ENCODE results near the gene GNAT1. TPM values are rescaled to one million over a fixed set of nuclear protein-coding genes. Genes with fewer than 3 reads are reported as not detected.

Gene GNAT1
- total and polyA plus RNA-seq, 2 of the 13 experiments (the other 11 are each of a cell fraction or from before 2014, with no cell fraction given) = 0.15 TPM; not detected in 1

GRCh38 chr3:50201573-50202315 lies 10.3 kb downstream of the GNAT1 start (continued):
- TF ChIP-seq NRL (CRISPR knock-in tag; IDR thresholded peaks at IDR 0.05; ENCODE audit: borderline replicate concordance) (peak; percentile 33; the same call in 1 of the 2 replicates), HOXA5 (CRISPR knock-in tag; IDR thresholded peaks at IDR 0.05) (no peak), ZNF235 (CRISPR knock-in tag; IDR thresholded peaks at IDR 0.05; ENCODE audit: borderline replicate concordance) (no peak), ZEB1 (IDR thresholded peaks at IDR 0.05; ENCODE audit: insufficient replicate concordance, low read depth) (no peak), PRDM4 (CRISPR knock-in tag; IDR thresholded peaks at IDR 0.05; ENCODE audit: borderline replicate concordance) (no peak), TEF (CRISPR knock-in tag; IDR thresholded peaks at IDR 0.05) (no peak), KLF13 (CRISPR knock-in tag; IDR thresholded peaks at IDR 0.05) (no peak), ZNF484 (CRISPR knock-in tag; IDR thresholded peaks at IDR 0.05; ENCODE audit: borderline replicate concordance, low read depth) (no peak), NCOA5 (CRISPR knock-in tag; IDR thresholded peaks at IDR 0.05) (no peak), ZNF597 (CRISPR knock-in tag; IDR thresholded peaks at IDR 0.05) (no peak), ZNF629 (CRISPR knock-in tag; conservative IDR thresholded peaks at IDR 0.05) (peak; percentile 8; the same call in 1 of the 2 replicates), ZNF282 (IDR thresholded peaks at IDR 0.05; ENCODE audit: partially characterized antibody) (no peak), TIGD3 (CRISPR knock-in tag; IDR thresholded peaks at IDR 0.05; ENCODE audit: borderline replicate concordance) (no peak), SIN3A (IDR thresholded peaks at IDR 0.05; ENCODE audit: borderline replicate concordance, low read depth, low read length) (0 out of 2 replicates have a peak, but pooled peaks have one; percentile 20), ATAD3A (CRISPR knock-in tag; IDR thresholded peaks at IDR 0.05) (0 out of 2 replicates have a peak, but pooled peaks have one; percentile 27), IRX3 (CRISPR knock-in tag; IDR thresholded peaks at IDR 0.05; ENCODE audit: borderline replicate concordance, low read depth) (no peak), ZBTB49 (CRISPR knock-in tag; IDR thresholded peaks at IDR 0.05; ENCODE audit: borderline replicate concordance) (no peak), DNMT3B (CRISPR knock-in tag; conservative IDR thresholded peaks at IDR 0.05) (no peak), CEBPG (CRISPR knock-in tag; IDR thresholded peaks at IDR 0.05) (no peak), ZNF737 (CRISPR knock-in tag; IDR thresholded peaks at IDR 0.05; ENCODE audit: borderline replicate concordance) (0 out of 2 replicates have a peak, but pooled peaks have one; percentile 34), SIX1 (CRISPR knock-in tag; IDR thresholded peaks at IDR 0.05; ENCODE audit: borderline replicate concordance) (no peak), MAX (IDR thresholded peaks at IDR 0.05) (no peak)

Measured in HepG2 (cell line).